ENCODE measurements around the gene GAB1. TPM values are rescaled to one million over a fixed set of nuclear protein-coding genes. Genes with fewer than 3 reads are reported as not detected.

GAB1 gene
- total RNA-seq, 1 experiment from 2014 or later: 46.9 TPM

DNA sequence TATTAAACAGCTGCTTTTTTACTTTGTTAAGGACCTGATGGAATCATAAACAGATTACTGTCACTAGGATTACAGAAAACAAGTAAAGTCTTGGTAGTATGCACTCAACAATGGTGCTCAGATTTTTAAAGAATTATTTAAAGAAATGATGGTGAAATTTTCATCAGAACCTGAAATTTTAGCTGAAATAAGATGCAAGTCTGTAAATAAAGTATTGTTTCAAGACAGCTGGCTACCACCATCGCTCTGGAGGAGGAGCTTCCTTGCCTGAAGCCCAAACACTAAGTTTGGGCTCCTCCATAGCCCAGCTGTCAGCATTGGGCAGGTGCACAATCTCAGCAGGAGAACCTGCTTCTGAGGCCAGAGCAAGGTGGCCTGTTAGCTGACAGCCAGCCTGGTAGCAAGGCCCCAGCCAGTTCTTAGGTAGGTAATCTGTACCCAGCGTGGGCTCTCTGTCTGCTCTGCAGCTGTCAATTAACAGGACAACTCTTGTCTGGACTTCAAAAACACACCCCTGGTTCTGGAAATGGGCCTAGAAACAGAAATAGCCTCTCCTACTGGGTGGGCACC lies 4.6 kb downstream of the GAB1 start:
- H3K4me3 Mint-ChIP-seq (ENCODE audit: unreplicated experiment): no peak overlapping the region
- peaks cover 17% of the 10 kb centered on the region for H3K36me3 Mint-ChIP-seq (ENCODE audit: insufficient read depth, unreplicated experiment)
- TF ChIP-seq, protein P1, sequence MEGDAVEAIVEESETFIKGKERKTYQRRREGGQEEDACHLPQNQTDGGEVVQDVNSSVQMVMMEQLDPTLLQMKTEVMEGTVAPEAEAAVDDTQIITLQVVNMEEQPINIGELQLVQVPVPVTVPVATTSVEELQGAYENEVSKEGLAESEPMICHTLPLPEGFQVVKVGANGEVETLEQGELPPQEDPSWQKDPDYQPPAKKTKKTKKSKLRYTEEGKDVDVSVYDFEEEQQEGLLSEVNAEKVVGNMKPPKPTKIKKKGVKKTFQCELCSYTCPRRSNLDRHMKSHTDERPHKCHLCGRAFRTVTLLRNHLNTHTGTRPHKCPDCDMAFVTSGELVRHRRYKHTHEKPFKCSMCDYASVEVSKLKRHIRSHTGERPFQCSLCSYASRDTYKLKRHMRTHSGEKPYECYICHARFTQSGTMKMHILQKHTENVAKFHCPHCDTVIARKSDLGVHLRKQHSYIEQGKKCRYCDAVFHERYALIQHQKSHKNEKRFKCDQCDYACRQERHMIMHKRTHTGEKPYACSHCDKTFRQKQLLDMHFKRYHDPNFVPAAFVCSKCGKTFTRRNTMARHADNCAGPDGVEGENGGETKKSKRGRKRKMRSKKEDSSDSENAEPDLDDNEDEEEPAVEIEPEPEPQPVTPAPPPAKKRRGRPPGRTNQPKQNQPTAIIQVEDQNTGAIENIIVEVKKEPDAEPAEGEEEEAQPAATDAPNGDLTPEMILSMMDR (IDR thresholded peaks at IDR 0.05; ENCODE audit: insufficient read depth in 1 of 2, low read depth in 1 of 2, low read length in 1 of 2, severe bottlenecking in 1 of 2, unreplicated experiment in 1 of 2): no peak
- no TSS peak for BruUV-seq (replicated peaks)
- H3K4me1 Mint-ChIP-seq (ENCODE audit: low read depth, unreplicated experiment): peaks cover 42% of the 10 kb centered on the region
- no peaks in the 10 kb centered on the region for H3K9me3 Mint-ChIP-seq (ENCODE audit: unreplicated experiment)
- Histone ChIP-seq H3K27me3 (replicated peaks; ENCODE audit: control insufficient read depth, insufficient read depth, low read length) (no peaks in the 10 kb centered on the region), H3K4me1 (peaks cover 22% of the 10 kb centered on the region), H3K36me3 (ENCODE audit: control insufficient read depth, insufficient read depth, low read length) (no peaks in the 10 kb centered on the region), H3K9me3 (no peaks in the 10 kb centered on the region), H3K4me3 (ENCODE audit: low read depth, low read length) (no peak overlapping the region)
- DNase-seq: no peak
- no peaks in the 10 kb centered on the region for H3K27me3 Mint-ChIP-seq (ENCODE audit: insufficient read depth, unreplicated experiment)
- H3K27ac Mint-ChIP-seq (ENCODE audit: unreplicated experiment): no peak overlapping the region
- ChIA-PET CTCF (no interaction called here), POLR2A (no interaction called here)
- intact Hi-C loops (cut with micrococcal nuclease; ENCODE audit: unreplicated experiment): no loop called here

GRCh38 chr4:143343276-143343831 lies 6.7 kb downstream of the GAB1 start:
- POLR2A ChIA-PET: no interaction called here
- Mint-ChIP-seq H3K27ac (ENCODE audit: unreplicated experiment) (no peak overlapping the region), H3K4me3 (ENCODE audit: unreplicated experiment) (no peak overlapping the region), H3K36me3 (ENCODE audit: insufficient read depth, unreplicated experiment) (peaks cover 12% of the 10 kb centered on the region), H3K27me3 (ENCODE audit: insufficient read depth, unreplicated experiment) (no peaks in the 10 kb centered on the region), H3K9me3 (ENCODE audit: unreplicated experiment) (no peaks in the 10 kb centered on the region), H3K4me1 (ENCODE audit: low read depth, unreplicated experiment) (peaks cover 42% of the 10 kb centered on the region)
- Histone ChIP-seq H3K36me3 (ENCODE audit: control insufficient read depth, insufficient read depth, low read length) (no peaks in the 10 kb centered on the region; the same call in 1 of the 2 replicates), H3K4me3 (ENCODE audit: low read depth, low read length) (no peak overlapping the region), H3K9me3 (no peaks in the 10 kb centered on the region), H3K27me3 (replicated peaks; ENCODE audit: control insufficient read depth, insufficient read depth, low read length) (no peaks in the 10 kb centered on the region), H3K4me1 (peaks cover 18% of the 10 kb centered on the region)
- no TSS peak for BruUV-seq (replicated peaks)
- intact Hi-C loops (cut with micrococcal nuclease; ENCODE audit: unreplicated experiment): no loop called here
- TF ChIP-seq, protein P1 (IDR thresholded peaks at IDR 0.05; ENCODE audit: insufficient read depth in 1 of 2, low read depth in 1 of 2, low read length in 1 of 2, severe bottlenecking in 1 of 2, unreplicated experiment in 1 of 2): no peak
- no peak for DNase-seq
- CTCF ChIA-PET: interaction anchor here (0.7 kb wide), 1 partner anchor 11 kb away, joined by 3 read pairs; no protein-coding TSS in a partner anchor

GRCh38 chr4:143344041-143344440 lies 7.4 kb downstream of the GAB1 start:
- CTCF ChIA-PET: no interaction called here
- no peak overlapping the region for H3K27ac Mint-ChIP-seq (ENCODE audit: unreplicated experiment)

More at GRCh38 chr4:143344041-143344440, 7.4 kb downstream of the GAB1 start:
- H3K4me1 ChIP-seq: peaks cover 11% of the 10 kb centered on the region; the same call in 1 of the 2 replicates
- H3K4me3 Mint-ChIP-seq (ENCODE audit: unreplicated experiment): no peak overlapping the region
- no peaks in the 10 kb centered on the region for H3K27me3 Mint-ChIP-seq (ENCODE audit: insufficient read depth, unreplicated experiment)
- no peak for DNase-seq
- no peaks in the 10 kb centered on the region for H3K9me3 Mint-ChIP-seq (ENCODE audit: unreplicated experiment)
- intact Hi-C loops (cut with micrococcal nuclease; ENCODE audit: unreplicated experiment): no loop called here
- TF ChIP-seq, protein P1 (IDR thresholded peaks at IDR 0.05; ENCODE audit: insufficient read depth in 1 of 2, low read depth in 1 of 2, low read length in 1 of 2, severe bottlenecking in 1 of 2, unreplicated experiment in 1 of 2): no peak
- POLR2A ChIA-PET: no interaction called here
- no TSS peak for BruUV-seq (replicated peaks)
- H3K4me1 Mint-ChIP-seq (ENCODE audit: low read depth, unreplicated experiment): peaks cover 35% of the 10 kb centered on the region
- H3K27me3 ChIP-seq (replicated peaks; ENCODE audit: control insufficient read depth, insufficient read depth, low read length): no peaks in the 10 kb centered on the region
- H3K36me3 ChIP-seq (ENCODE audit: control insufficient read depth, insufficient read depth, low read length): no peaks in the 10 kb centered on the region; the same call in 1 of the 2 replicates
- no peak overlapping the region for H3K4me3 ChIP-seq (ENCODE audit: low read depth, low read length)
- H3K36me3 Mint-ChIP-seq (ENCODE audit: insufficient read depth, unreplicated experiment): peaks cover 10% of the 10 kb centered on the region
- H3K9me3 ChIP-seq: no peaks in the 10 kb centered on the region
